ENCODE measurements around the gene SYCP2. TPM values are rescaled to one million over a fixed set of nuclear protein-coding genes. Genes with fewer than 3 reads are reported as not detected.

The SYCP2 gene
- total RNA-seq, 1 donor from 2014 or later, result 60.9 TPM

GRCh38 chr20:59824711-59825562 lies 108.5 kb downstream of the SYCP2 start:
- DNase-seq (ENCODE audit: low spot score in 2 of 2), result no peak
- intact Hi-C loops (cut with DNase I), result no loop called here

GRCh38 chr20:59823491-59824259 lies 109.8 kb downstream of the SYCP2 start:
- no peak overlapping the region for H3K4me3 ChIP-seq
- no peaks in the 10 kb centered on the region for H3K36me3 ChIP-seq
- no peaks in the 10 kb centered on the region for H3K4me1 ChIP-seq
- TF ChIP-seq CTCF (IDR thresholded peaks at IDR 0.05), result no peak
- peak in 1 of 2 donors; percentile 50 for DNase-seq (ENCODE audit: low spot score in 2 of 2)
- H3K27ac ChIP-seq, result no peak overlapping the region
- no peaks in the 10 kb centered on the region for H3K27me3 ChIP-seq
- no peaks in the 10 kb centered on the region for H3K9me3 ChIP-seq
- intact Hi-C loops (cut with DNase I), result no loop called here

More at GRCh38 chr20:59824711-59825562, 108.5 kb downstream of the SYCP2 start:
- H3K4me3 ChIP-seq, result no peak overlapping the region
- H3K27ac ChIP-seq, result no peak overlapping the region
- no peaks in the 10 kb centered on the region for H3K36me3 ChIP-seq
- no peak for TF ChIP-seq CTCF (IDR thresholded peaks at IDR 0.05)
- H3K27me3 ChIP-seq, result no peaks in the 10 kb centered on the region
- no peaks in the 10 kb centered on the region for H3K4me1 ChIP-seq
- H3K9me3 ChIP-seq, result no peaks in the 10 kb centered on the region

- H3K36me3 ChIP-seq, result no peaks in the 10 kb centered on the region
- intact Hi-C loops (cut with DNase I), result no loop called here
- H3K4me3 ChIP-seq, result no peak overlapping the region
- no peak for DNase-seq (ENCODE audit: low spot score in 2 of 2)
- H3K27ac ChIP-seq, result no peak overlapping the region
- H3K27me3 ChIP-seq, result no peaks in the 10 kb centered on the region
- no peak for TF ChIP-seq CTCF (IDR thresholded peaks at IDR 0.05)
- no peaks in the 10 kb centered on the region for H3K9me3 ChIP-seq
- no peaks in the 10 kb centered on the region for H3K4me1 ChIP-seq
Measured at GRCh38 chr20:59823030-59823423, 110.4 kb downstream of the SYCP2 start.

GRCh38 chr20:59822291-59823029 lies 111.0 kb downstream of the SYCP2 start:
- intact Hi-C loops (cut with DNase I), result no loop called here
- no peaks in the 10 kb centered on the region for H3K36me3 ChIP-seq
- no peaks in the 10 kb centered on the region for H3K27me3 ChIP-seq
- H3K4me3 ChIP-seq, result no peak overlapping the region
- no peaks in the 10 kb centered on the region for H3K4me1 ChIP-seq
- H3K27ac ChIP-seq, result no peak overlapping the region
- no peak for DNase-seq (ENCODE audit: low spot score in 2 of 2)
- H3K9me3 ChIP-seq, result no peaks in the 10 kb centered on the region
- no peak for TF ChIP-seq CTCF (IDR thresholded peaks at IDR 0.05)

GRCh38 chr20:59821788-59822187 lies 111.6 kb downstream of the SYCP2 start:
- no peaks in the 10 kb centered on the region for H3K4me1 ChIP-seq
- H3K4me3 ChIP-seq, result no peak overlapping the region
- DNase-seq (ENCODE audit: low spot score in 2 of 2), result no peak
- H3K9me3 ChIP-seq, result no peaks in the 10 kb centered on the region
- H3K27ac ChIP-seq, result no peak overlapping the region
- H3K36me3 ChIP-seq, result no peaks in the 10 kb centered on the region
- no peak for TF ChIP-seq CTCF (IDR thresholded peaks at IDR 0.05)
- intact Hi-C loops (cut with DNase I), result no loop called here
- H3K27me3 ChIP-seq, result no peaks in the 10 kb centered on the region
